Peyer's patch (tissue), 4 donors: Measurements from ENCODE around the gene SHISA6. TPM values are rescaled to one million over a fixed set of nuclear protein-coding genes. Genes with fewer than 3 reads are reported as not detected.

Experiments used
- DNase-seq, 3 donors: peaks; one replicate each; pipeline ENCODE4 v3.0.0-alpha.2; 2017 to 2019
- H3K27ac ChIP-seq, 4 donors: fragments of 200-600 bp; sonication (generic); one replicate each; pipeline ENCODE4 v1.5.1; 2016 to 2019
- H3K27me3 ChIP-seq, 2 donors: fragments of 200-600 bp; sonication (generic); one replicate each; pipeline ENCODE4 v1.5.1; 2019
- H3K36me3 ChIP-seq, 3 donors: fragments of 200-600 bp; sonication (generic); one replicate each; pipeline ENCODE4 v1.5.1; 2016 to 2019
- H3K4me1 ChIP-seq, 4 donors: fragments of 200-600 bp; sonication (generic); one replicate each; pipeline ENCODE4 v1.5.1; 2016 to 2019
- H3K4me3 ChIP-seq, 4 donors: fragments of 200-600 bp; sonication (generic); 1 replicate in 3 of 4; 2 replicates in 1 of 4; pipeline ENCODE4 v1.5.1; 2016 to 2019; ENCODE audit warnings: mild to moderate bottlenecking in 1 of 4
- H3K9me3 ChIP-seq, 4 donors: fragments of 200-600 bp; sonication (generic); one replicate each; pipeline ENCODE4 v1.5.1; 2016 to 2019; ENCODE audit warnings: mild to moderate bottlenecking in 1 of 4
- POLR2A ChIP-seq, 2 donors: fragments of 450-650 bp; IDR thresholded peaks; one replicate each; pipeline ENCODE4 v1.5.1; 2017; ENCODE audit warnings: antibody characterized with exemption in 2 of 2, mild to moderate bottlenecking in 2 of 2, moderate library complexity in 2 of 2
- total RNA-seq, 4 donors: library from RNA; depleted of rRNA; stranded (reverse); fragments of >200 nt; gene quantifications; one replicate each; pipeline ENCODE4 v1.1.0, GENCODE V29; 2016
- TF ChIP-seq, protein P1 (sequence below), 6 experiments: fragments of 450-650 bp in 4 of 6; fragments of 200-600 bp in 2 of 6; sonication (generic) in 1 of 6; IDR thresholded peaks; one replicate each; pipeline ENCODE4 v1.5.1; 2017 to 2019; ENCODE audit warnings: antibody characterized with exemption in 6 of 6, mild to moderate bottlenecking in 3 of 6, moderate library complexity in 1 of 6

The SHISA6 gene
- total RNA-seq, 4 donors from 2014 or later = 0.27 to 2.1 (median 1.7) TPM; not detected in 1

DNA sequence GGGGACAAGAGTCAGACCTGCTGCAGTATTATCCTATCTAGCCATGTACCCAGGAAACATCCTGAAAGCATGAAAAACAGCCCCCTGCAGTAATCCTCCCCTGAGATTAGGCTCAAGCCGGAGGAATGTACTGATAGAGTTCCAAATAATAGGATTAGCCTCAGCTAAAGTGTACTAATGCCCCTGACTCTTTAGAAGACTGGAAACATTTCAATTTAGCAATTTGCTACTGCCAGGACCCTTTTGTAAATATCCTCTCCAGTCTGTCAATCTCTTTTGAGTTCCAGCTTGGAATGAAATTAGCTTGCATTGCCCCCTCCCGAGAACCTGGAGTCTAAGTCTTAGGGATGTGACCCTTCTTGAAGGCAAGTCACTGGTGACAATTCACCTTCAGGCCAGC, 246.5 kb downstream of the SHISA6 start:
- no peaks in the 10 kb centered on the region for H3K36me3 ChIP-seq
- no peaks in the 10 kb centered on the region for H3K9me3 ChIP-seq
- no peaks in the 10 kb centered on the region for H3K27me3 ChIP-seq
- H3K4me3 ChIP-seq = no peak overlapping the region
- no peak overlapping the region for H3K27ac ChIP-seq
- TF ChIP-seq POLR2A (IDR thresholded peaks at IDR 0.05) = no peak
- TF ChIP-seq, protein P1, sequence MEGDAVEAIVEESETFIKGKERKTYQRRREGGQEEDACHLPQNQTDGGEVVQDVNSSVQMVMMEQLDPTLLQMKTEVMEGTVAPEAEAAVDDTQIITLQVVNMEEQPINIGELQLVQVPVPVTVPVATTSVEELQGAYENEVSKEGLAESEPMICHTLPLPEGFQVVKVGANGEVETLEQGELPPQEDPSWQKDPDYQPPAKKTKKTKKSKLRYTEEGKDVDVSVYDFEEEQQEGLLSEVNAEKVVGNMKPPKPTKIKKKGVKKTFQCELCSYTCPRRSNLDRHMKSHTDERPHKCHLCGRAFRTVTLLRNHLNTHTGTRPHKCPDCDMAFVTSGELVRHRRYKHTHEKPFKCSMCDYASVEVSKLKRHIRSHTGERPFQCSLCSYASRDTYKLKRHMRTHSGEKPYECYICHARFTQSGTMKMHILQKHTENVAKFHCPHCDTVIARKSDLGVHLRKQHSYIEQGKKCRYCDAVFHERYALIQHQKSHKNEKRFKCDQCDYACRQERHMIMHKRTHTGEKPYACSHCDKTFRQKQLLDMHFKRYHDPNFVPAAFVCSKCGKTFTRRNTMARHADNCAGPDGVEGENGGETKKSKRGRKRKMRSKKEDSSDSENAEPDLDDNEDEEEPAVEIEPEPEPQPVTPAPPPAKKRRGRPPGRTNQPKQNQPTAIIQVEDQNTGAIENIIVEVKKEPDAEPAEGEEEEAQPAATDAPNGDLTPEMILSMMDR (IDR thresholded peaks at IDR 0.05) = no peak
- no peaks in the 10 kb centered on the region for H3K4me1 ChIP-seq
- no peak for DNase-seq

DNA sequence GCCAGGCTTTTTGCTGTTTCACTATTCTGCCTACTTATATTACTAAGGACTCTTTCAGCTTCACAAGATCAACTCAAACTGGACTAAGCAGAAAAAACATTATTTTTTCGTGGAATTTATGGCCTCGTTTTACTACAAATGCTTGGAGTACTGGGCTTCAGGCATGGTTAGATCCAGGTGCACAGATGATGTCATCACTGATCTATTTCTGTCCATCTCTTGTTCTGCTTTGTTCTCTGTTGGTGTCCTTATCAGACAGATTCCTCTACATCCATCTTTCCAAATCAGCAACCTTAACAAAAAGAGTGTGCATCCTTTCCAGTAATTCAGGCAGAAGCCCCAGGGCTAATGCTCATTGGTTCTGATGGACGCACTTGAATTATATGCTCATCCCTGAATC, 247.4 kb downstream of the SHISA6 start:
- TF ChIP-seq, protein P1 (IDR thresholded peaks at IDR 0.05) = no peak
- TF ChIP-seq POLR2A (IDR thresholded peaks at IDR 0.05) = no peak
- no peaks in the 10 kb centered on the region for H3K27me3 ChIP-seq
- no peak overlapping the region for H3K4me3 ChIP-seq
- no peaks in the 10 kb centered on the region for H3K9me3 ChIP-seq
- no peaks in the 10 kb centered on the region for H3K36me3 ChIP-seq
- DNase-seq = no peak
- H3K27ac ChIP-seq = no peak overlapping the region
- no peaks in the 10 kb centered on the region for H3K4me1 ChIP-seq

DNA sequence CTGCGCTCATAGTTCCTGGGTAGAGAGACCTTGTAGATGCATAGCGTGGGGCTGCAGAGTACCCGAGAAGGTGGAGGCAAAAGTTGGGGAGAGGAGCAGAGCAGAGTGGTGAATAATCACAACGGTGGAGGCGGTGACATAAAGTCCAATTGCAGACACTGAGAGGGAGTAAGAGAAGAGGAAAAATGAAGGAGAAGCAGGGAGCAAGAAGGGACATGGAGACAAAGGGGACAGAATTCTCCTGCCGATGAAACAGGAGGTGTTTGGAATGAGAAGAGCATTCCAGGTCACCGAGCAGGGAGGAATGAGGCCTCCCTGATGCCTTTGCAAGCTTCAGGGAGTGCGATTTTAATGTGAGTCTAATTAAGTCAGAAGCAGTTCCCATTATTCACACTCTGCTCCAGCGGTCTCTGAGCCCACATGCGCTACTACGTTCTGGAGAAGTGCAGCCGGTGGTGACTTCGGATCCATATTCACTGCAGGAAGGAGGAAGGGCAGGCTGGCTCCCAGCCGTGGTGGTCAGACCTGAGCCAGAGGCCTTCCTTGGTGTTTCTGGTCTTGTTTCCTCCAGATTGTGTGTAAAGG, 249.2 kb downstream of the SHISA6 start:
- Histone ChIP-seq H3K4me1 (no peaks in the 10 kb centered on the region), H3K4me3 (no peak overlapping the region), H3K9me3 (no peaks in the 10 kb centered on the region), H3K27ac (no peak overlapping the region), H3K36me3 (no peaks in the 10 kb centered on the region), H3K27me3 (no peaks in the 10 kb centered on the region)
- no peak for DNase-seq
- TF ChIP-seq, protein P1 (IDR thresholded peaks at IDR 0.05) = no peak
- no peak for TF ChIP-seq POLR2A (IDR thresholded peaks at IDR 0.05)

DNA sequence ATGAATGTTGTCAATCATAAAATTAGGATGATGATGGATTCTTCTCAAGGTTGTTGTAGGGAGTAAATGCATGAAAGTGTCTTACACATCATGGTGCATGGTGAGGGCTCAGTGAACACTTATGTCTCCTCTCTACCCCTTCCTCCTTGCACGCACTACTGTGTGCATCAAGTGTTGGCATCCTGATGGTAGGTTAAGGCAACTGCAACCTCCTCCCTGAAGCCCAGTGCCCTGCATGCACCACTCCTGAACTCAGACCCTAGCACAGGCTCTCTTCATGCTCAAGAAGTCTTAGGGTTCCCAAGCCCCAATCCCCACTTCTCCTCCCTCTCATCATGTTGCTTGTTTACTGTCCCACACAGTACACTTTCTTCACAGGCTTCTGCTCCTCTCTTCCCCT, 251.5 kb downstream of the SHISA6 start:
- H3K36me3 ChIP-seq = no peaks in the 10 kb centered on the region
- H3K27ac ChIP-seq = no peak overlapping the region
- H3K4me1 ChIP-seq = no peaks in the 10 kb centered on the region
- H3K9me3 ChIP-seq = no peaks in the 10 kb centered on the region
- DNase-seq = no peak
- no peaks in the 10 kb centered on the region for H3K27me3 ChIP-seq
- no peak overlapping the region for H3K4me3 ChIP-seq
- TF ChIP-seq POLR2A (IDR thresholded peaks at IDR 0.05) = no peak
- TF ChIP-seq, protein P1 (IDR thresholded peaks at IDR 0.05) = no peak

DNA sequence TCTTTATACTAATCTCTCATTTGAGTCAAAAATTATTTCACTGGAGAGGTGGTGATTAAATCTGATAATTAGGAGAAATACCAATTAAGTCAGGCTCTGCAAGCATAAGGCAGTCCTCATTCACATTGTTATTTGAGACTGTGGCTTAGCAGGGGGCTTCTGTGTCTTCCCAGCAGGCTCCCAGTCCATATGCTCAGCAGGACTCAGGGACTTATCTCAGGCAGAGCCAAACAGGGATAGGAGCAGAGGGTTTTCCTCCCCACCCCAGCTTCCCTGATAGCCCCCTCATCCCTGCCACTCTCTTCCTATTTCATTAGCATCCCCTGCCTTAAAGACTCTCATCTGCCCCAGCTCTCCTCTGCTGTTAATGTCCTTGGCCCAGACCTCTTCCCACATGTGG, 252.9 kb downstream of the SHISA6 start:
- DNase-seq = no peak
- TF ChIP-seq, protein P1 (IDR thresholded peaks at IDR 0.05) = no peak
- no peak for TF ChIP-seq POLR2A (IDR thresholded peaks at IDR 0.05)
- no peaks in the 10 kb centered on the region for H3K36me3 ChIP-seq
- no peaks in the 10 kb centered on the region for H3K4me1 ChIP-seq
- H3K4me3 ChIP-seq = no peak overlapping the region
- no peaks in the 10 kb centered on the region for H3K9me3 ChIP-seq
- no peaks in the 10 kb centered on the region for H3K27me3 ChIP-seq
- H3K27ac ChIP-seq = no peak overlapping the region

DNA sequence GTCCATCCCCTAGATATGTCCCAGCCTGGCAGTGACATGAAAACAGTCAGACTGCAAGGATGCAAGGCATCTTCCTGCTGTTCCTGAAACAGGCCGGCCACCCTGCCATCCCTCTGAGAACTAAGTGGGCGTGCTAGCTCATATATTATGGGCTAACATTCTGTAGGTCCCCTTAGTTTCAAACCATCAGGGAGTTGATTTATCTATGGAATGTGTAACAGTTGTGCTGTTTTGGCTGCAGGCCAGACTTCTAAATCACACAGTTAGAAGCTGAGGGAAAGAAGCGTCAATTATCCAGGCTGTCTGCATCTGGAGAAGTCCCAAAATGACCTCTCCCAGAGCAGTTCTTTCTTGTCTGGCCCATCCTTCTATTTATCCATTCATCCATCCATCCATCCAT, 254.6 kb downstream of the SHISA6 start:
- H3K4me3 ChIP-seq = no peak overlapping the region
- no peaks in the 10 kb centered on the region for H3K36me3 ChIP-seq

More for the DNA sequence above, 254.6 kb downstream of the SHISA6 start:
- Histone ChIP-seq H3K4me1 (no peaks in the 10 kb centered on the region), H3K27me3 (no peaks in the 10 kb centered on the region), H3K27ac (no peak overlapping the region), H3K9me3 (no peaks in the 10 kb centered on the region)
- no peak for TF ChIP-seq POLR2A (IDR thresholded peaks at IDR 0.05)
- TF ChIP-seq, protein P1 (IDR thresholded peaks at IDR 0.05) = no peak
- DNase-seq = no peak
